HEK293 (cell line): ENCODE data around the gene RYR2.

ENCODE experiments used
- KLF1 ChIP-seq: fragments of 450-650 bp; formaldehyde crosslinking; IDR thresholded peaks from 2 replicates; pipeline ENCODE4 v1.5.1; 2016; ENCODE audit warnings: missing biosample characterization, missing genetic modification characterization
- MYNN ChIP-seq: fragments of 450-650 bp; formaldehyde crosslinking; IDR thresholded peaks from 2 replicates; pipeline ENCODE4 v1.5.1; 2016; ENCODE audit warnings: missing biosample characterization, missing genetic modification characterization, borderline replicate concordance
- PRDM1 ChIP-seq: fragments of 450-650 bp; formaldehyde crosslinking; IDR thresholded peaks from 2 replicates; pipeline ENCODE4; 2016; ENCODE audit warnings: missing biosample characterization, missing genetic modification characterization
- SALL2 ChIP-seq: fragments of 450-650 bp; formaldehyde crosslinking; IDR thresholded peaks from 2 replicates; pipeline ENCODE4 v1.5.0; 2017; ENCODE audit warnings: missing biosample characterization, mild to moderate bottlenecking, missing genetic modification characterization, borderline replicate concordance
- SETDB1 ChIP-seq: IDR thresholded peaks from one replicate; pipeline ENCODE4 v1.6.1; 2017; ENCODE audit warnings: mild to moderate bottlenecking, low read length, moderate library complexity, mixed read lengths; ENCODE audit not compliant: insufficient read length
- ZBTB17 ChIP-seq: fragments of 450-650 bp; formaldehyde crosslinking; IDR thresholded peaks from 2 replicates; pipeline ENCODE4 v1.5.1; 2016; ENCODE audit warnings: missing biosample characterization, missing genetic modification characterization
- ZNF121 ChIP-seq: fragments of 450-650 bp; formaldehyde crosslinking; IDR thresholded peaks from 2 replicates; pipeline ENCODE4 v1.5.1; 2016; ENCODE audit warnings: missing biosample characterization, missing genetic modification characterization
- ZNF555 ChIP-seq: fragments of 450-650 bp; formaldehyde crosslinking; conservative IDR thresholded peaks from 2 replicates; pipeline ENCODE4 v1.5.1; 2017; ENCODE audit warnings: missing biosample characterization, mild to moderate bottlenecking, missing genetic modification characterization, inconsistent platforms
- ZNF777 ChIP-seq: fragments of 450-650 bp; formaldehyde crosslinking; IDR thresholded peaks from 2 replicates; pipeline ENCODE4 v1.5.1; 2017; ENCODE audit warnings: missing biosample characterization, missing genetic modification characterization, borderline replicate concordance
- ZNF830 ChIP-seq: fragments of 450-650 bp; IDR thresholded peaks from 2 replicates; pipeline ENCODE4 v1.5.0; 2018; ENCODE audit warnings: missing biosample characterization, missing genetic modification characterization, low read depth, mild to moderate bottlenecking, moderate library complexity
- ZSCAN23 ChIP-seq: fragments of 450-650 bp; formaldehyde crosslinking; IDR thresholded peaks from 2 replicates; pipeline ENCODE4 v1.5.1; 2016; ENCODE audit warnings: missing biosample characterization, missing genetic modification characterization
- TF ChIP-seq, protein P1 (sequence below): fragments of 450-650 bp; formaldehyde crosslinking; IDR thresholded peaks from 2 replicates; pipeline ENCODE4 v1.5.1; 2016; ENCODE audit warnings: missing biosample characterization, missing genetic modification characterization
- TF ChIP-seq, protein P2 (sequence below): fragments of 450-650 bp; formaldehyde crosslinking; conservative IDR thresholded peaks from 2 replicates; pipeline ENCODE4 v1.5.1; 2016; ENCODE audit warnings: low read depth, missing biosample characterization, missing genetic modification characterization
- TF ChIP-seq, protein P3 (sequence below): fragments of 450-650 bp; formaldehyde crosslinking; IDR thresholded peaks from 2 replicates; pipeline ENCODE4 v1.5.1; 2016; ENCODE audit warnings: missing biosample characterization, missing genetic modification characterization

DNA sequence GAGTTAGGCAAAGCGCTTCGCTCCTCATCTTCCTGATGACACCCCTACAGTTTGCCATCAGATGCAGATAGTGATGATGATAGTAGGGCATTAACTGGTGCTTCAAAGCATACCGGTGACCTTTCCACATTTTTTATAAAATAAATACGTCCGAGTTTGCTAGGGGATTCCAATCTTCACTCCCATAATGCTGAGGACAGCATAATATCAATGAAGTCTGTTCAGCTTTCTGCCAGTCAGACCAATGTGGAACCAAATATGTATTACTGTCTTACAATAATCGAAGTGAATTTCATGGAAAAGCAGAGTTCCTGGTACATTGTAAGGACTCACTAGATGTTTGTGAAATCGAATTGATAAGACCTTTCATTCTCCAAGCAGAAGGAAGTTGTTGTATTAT, 258.7 kb downstream of the RYR2 start:
- TF ChIP-seq, protein P1, sequence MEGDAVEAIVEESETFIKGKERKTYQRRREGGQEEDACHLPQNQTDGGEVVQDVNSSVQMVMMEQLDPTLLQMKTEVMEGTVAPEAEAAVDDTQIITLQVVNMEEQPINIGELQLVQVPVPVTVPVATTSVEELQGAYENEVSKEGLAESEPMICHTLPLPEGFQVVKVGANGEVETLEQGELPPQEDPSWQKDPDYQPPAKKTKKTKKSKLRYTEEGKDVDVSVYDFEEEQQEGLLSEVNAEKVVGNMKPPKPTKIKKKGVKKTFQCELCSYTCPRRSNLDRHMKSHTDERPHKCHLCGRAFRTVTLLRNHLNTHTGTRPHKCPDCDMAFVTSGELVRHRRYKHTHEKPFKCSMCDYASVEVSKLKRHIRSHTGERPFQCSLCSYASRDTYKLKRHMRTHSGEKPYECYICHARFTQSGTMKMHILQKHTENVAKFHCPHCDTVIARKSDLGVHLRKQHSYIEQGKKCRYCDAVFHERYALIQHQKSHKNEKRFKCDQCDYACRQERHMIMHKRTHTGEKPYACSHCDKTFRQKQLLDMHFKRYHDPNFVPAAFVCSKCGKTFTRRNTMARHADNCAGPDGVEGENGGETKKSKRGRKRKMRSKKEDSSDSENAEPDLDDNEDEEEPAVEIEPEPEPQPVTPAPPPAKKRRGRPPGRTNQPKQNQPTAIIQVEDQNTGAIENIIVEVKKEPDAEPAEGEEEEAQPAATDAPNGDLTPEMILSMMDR (tag by site-specific recombination) = no peak
- TF ChIP-seq PRDM1 (tag by site-specific recombination) (no peak), ZNF830 (tag by site-specific recombination) (no peak), ZNF121 (tag by site-specific recombination) (no peak), ZBTB17 (tag by site-specific recombination) (no peak), SETDB1 (no peak), ZNF777 (no peak), MYNN (tag by site-specific recombination) (no peak), ZNF555 (tag by site-specific recombination) (no peak), KLF1 (tag by site-specific recombination) (no peak), ZSCAN23 (no peak), SALL2 (tag by site-specific recombination) (no peak)
- TF ChIP-seq, protein P2, sequence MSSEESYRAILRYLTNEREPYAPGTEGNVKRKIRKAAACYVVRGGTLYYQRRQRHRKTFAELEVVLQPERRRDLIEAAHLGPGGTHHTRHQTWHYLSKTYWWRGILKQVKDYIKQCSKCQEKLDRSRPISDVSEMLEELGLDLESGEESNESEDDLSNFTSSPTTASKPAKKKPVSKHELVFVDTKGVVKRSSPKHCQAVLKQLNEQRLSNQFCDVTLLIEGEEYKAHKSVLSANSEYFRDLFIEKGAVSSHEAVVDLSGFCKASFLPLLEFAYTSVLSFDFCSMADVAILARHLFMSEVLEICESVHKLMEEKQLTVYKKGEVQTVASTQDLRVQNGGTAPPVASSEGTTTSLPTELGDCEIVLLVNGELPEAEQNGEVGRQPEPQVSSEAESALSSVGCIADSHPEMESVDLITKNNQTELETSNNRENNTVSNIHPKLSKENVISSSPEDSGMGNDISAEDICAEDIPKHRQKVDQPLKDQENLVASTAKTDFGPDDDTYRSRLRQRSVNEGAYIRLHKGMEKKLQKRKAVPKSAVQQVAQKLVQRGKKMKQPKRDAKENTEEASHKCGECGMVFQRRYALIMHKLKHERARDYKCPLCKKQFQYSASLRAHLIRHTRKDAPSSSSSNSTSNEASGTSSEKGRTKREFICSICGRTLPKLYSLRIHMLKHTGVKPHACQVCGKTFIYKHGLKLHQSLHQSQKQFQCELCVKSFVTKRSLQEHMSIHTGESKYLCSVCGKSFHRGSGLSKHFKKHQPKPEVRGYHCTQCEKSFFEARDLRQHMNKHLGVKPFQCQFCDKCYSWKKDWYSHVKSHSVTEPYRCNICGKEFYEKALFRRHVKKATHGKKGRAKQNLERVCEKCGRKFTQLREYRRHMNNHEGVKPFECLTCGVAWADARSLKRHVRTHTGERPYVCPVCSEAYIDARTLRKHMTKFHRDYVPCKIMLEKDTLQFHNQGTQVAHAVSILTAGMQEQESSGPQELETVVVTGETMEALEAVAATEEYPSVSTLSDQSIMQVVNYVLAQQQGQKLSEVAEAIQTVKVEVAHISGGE (tag by site-specific recombination) = no peak
- TF ChIP-seq, protein P3, sequence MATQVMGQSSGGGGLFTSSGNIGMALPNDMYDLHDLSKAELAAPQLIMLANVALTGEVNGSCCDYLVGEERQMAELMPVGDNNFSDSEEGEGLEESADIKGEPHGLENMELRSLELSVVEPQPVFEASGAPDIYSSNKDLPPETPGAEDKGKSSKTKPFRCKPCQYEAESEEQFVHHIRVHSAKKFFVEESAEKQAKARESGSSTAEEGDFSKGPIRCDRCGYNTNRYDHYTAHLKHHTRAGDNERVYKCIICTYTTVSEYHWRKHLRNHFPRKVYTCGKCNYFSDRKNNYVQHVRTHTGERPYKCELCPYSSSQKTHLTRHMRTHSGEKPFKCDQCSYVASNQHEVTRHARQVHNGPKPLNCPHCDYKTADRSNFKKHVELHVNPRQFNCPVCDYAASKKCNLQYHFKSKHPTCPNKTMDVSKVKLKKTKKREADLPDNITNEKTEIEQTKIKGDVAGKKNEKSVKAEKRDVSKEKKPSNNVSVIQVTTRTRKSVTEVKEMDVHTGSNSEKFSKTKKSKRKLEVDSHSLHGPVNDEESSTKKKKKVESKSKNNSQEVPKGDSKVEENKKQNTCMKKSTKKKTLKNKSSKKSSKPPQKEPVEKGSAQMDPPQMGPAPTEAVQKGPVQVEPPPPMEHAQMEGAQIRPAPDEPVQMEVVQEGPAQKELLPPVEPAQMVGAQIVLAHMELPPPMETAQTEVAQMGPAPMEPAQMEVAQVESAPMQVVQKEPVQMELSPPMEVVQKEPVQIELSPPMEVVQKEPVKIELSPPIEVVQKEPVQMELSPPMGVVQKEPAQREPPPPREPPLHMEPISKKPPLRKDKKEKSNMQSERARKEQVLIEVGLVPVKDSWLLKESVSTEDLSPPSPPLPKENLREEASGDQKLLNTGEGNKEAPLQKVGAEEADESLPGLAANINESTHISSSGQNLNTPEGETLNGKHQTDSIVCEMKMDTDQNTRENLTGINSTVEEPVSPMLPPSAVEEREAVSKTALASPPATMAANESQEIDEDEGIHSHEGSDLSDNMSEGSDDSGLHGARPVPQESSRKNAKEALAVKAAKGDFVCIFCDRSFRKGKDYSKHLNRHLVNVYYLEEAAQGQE = no peak
